Measurements from ENCODE around the gene LTBP4. TPM values are rescaled to one million over a fixed set of nuclear protein-coding genes. Genes with fewer than 3 reads are reported as not detected.
"Not testable (repeated sequence)": the region's sequence is repeated elsewhere in the genome, so short reads cannot be mapped to it uniquely, and the experiment has no call there.

Gene LTBP4
- total RNA-seq, 4 donors from 2014 or later = 851 to 1,504 (median 1,156) TPM

DNA sequence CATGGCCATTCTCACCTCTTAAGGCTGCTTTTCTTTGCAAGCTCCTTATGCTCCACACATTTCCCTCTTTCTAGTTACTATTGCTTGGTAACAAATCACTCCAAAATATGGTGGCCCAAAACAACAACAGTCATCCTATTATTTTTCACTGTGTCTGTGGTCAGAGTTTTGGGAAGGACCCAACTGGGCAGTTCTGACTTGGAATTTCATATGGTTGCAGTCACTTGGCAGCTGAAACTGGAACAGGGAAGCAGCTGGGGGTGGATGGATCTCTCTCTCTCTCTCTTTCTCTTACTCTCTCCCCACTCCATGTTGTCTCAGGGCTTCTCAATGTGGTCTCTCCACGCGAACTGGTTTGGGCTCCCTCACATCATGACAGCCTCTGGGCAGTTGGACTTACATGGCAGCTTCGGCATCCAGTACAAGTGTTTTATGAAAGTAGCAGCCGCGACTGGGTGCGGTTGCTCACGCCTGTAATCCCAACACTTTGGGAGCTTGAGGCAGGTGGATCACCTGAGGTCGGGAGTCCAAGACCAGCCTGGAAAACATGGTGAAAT is 49.7 kb downstream of the LTBP4 start:
- DNase-seq (ENCODE audit: low spot score in 2 of 2) = peak in 1 of 2 donors; percentile 70
- H3K27me3 ChIP-seq = no peaks in the 10 kb centered on the region
- H3K27ac ChIP-seq = peak overlapping the region in 3 of 4 donors; percentile 31 to 85 (median 47)
- H3K9me3 ChIP-seq = no peaks in the 10 kb centered on the region
- peaks cover 0 to 35% (median 15%) of the 10 kb centered on the region in 4 donors for H3K4me1 ChIP-seq
- TF ChIP-seq EP300 (IDR thresholded peaks at IDR 0.05) = peak in 1 of 2 donors; percentile 55
- TF ChIP-seq, protein P1, sequence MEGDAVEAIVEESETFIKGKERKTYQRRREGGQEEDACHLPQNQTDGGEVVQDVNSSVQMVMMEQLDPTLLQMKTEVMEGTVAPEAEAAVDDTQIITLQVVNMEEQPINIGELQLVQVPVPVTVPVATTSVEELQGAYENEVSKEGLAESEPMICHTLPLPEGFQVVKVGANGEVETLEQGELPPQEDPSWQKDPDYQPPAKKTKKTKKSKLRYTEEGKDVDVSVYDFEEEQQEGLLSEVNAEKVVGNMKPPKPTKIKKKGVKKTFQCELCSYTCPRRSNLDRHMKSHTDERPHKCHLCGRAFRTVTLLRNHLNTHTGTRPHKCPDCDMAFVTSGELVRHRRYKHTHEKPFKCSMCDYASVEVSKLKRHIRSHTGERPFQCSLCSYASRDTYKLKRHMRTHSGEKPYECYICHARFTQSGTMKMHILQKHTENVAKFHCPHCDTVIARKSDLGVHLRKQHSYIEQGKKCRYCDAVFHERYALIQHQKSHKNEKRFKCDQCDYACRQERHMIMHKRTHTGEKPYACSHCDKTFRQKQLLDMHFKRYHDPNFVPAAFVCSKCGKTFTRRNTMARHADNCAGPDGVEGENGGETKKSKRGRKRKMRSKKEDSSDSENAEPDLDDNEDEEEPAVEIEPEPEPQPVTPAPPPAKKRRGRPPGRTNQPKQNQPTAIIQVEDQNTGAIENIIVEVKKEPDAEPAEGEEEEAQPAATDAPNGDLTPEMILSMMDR (IDR thresholded peaks at IDR 0.05) = no peak
- WGBS, 2 donors = 88 to 95% methylated on average over 8 of the region's 8 CpGs
- H3K4me3 ChIP-seq = no peak overlapping the region
- H3K36me3 ChIP-seq = no peaks in the 10 kb centered on the region

GRCh38 chr19:40652303-40652702 is 51.1 kb downstream of the LTBP4 start:
- H3K4me3 ChIP-seq; H3K36me3 ChIP-seq; H3K27me3 ChIP-seq; DNase-seq (ENCODE audit: low spot score in 2 of 2); H3K9me3 ChIP-seq: not testable (repeated sequence)
- H3K4me1 ChIP-seq = peaks cover 0 to 25% (median 11%) of the 10 kb centered on the region in 4 donors
- WGBS, 2 donors = 85 to 87% methylated on average over 11 of the region's 11 CpGs
- H3K27ac ChIP-seq = peak overlapping the region in 1 of 4 donors; percentile 47

GRCh38 chr19:40655684-40656083 is 54.5 kb downstream of the LTBP4 start:
- H3K27me3 ChIP-seq; DNase-seq (ENCODE audit: low spot score in 2 of 2); H3K9me3 ChIP-seq; H3K36me3 ChIP-seq; H3K27ac ChIP-seq; H3K4me3 ChIP-seq: not testable (repeated sequence)
- 83% methylated on average over 7 of the region's 7 CpGs for WGBS, 2 donors
- peaks cover 0 to 25% (median 8%) of the 10 kb centered on the region in 4 donors for H3K4me1 ChIP-seq

DNA sequence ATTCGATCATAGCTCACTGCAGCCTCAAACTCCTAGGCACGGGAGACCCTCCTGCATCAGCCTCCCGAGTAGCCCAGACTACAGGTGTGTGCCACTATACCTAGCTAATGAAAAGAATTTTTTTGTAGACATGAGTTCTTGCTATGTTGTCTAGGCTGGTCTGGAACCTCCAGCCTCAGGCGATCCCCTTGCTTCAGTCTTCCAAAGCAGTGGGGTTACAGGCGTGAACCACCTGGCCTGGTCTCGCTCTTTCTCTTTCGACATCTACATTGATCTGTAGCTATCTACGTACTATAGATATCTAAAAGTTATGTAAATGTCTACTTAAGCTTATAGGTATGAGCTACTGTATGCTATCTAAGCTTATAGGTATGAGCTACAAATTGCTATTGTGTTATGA is 56.9 kb downstream of the LTBP4 start:
- no peaks in the 10 kb centered on the region for H3K36me3 ChIP-seq
- no peak overlapping the region for H3K27ac ChIP-seq
- no peaks in the 10 kb centered on the region for H3K27me3 ChIP-seq
- H3K4me3 ChIP-seq = no peak overlapping the region
- WGBS, 2 donors = 90 to 96% methylated on average over 8 of the region's 8 CpGs
- no peak for DNase-seq (ENCODE audit: low spot score in 2 of 2)
- peaks cover 0 to 16% (median 5%) of the 10 kb centered on the region in 4 donors for H3K4me1 ChIP-seq
- TF ChIP-seq, protein P1 (IDR thresholded peaks at IDR 0.05) = no peak
- no peak for TF ChIP-seq EP300 (IDR thresholded peaks at IDR 0.05)
- no peak for TF ChIP-seq POLR2A (IDR thresholded peaks at IDR 0.05)
- no peaks in the 10 kb centered on the region for H3K9me3 ChIP-seq

GRCh38 chr19:40659116-40659515 is 57.9 kb downstream of the LTBP4 start:
- no peaks in the 10 kb centered on the region for H3K9me3 ChIP-seq
- peaks cover 0 to 26% (median 13%) of the 10 kb centered on the region in 4 donors for H3K4me1 ChIP-seq
- TF ChIP-seq EP300 (IDR thresholded peaks at IDR 0.05) (no peak), POLR2A (IDR thresholded peaks at IDR 0.05) (no peak)
- TF ChIP-seq, protein P1 (IDR thresholded peaks at IDR 0.05) = no peak
- no peak overlapping the region for H3K4me3 ChIP-seq
- no peaks in the 10 kb centered on the region for H3K36me3 ChIP-seq
- WGBS, 2 donors = 80 to 83% methylated on average over 5 of the region's 5 CpGs
- no peak for DNase-seq (ENCODE audit: low spot score in 2 of 2)
- H3K27ac ChIP-seq = peak overlapping the region in 2 of 4 donors; percentile 42 to 59
- no peaks in the 10 kb centered on the region for H3K27me3 ChIP-seq

DNA sequence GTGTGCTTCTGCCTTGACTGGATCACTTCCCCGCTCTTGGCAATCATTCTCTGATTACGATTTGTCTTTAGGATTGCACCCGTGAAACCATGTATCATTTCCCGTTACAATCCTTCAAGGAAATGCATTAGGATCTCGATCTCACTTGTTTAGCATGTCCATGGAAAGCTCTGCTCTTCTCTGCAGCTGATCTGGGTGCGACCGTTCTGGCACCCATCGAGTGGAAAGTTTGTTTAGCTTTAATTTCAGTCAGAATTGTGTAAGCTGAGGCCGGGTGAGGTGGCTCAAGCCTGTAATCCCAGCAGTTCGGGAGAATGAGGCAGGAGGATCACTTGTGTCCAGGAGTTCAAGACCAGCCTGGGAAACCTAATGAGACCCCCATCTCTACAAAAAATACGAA is 58.4 kb downstream of the LTBP4 start:
- H3K4me3 ChIP-seq = no peak overlapping the region
- H3K27me3 ChIP-seq = no peaks in the 10 kb centered on the region
- H3K36me3 ChIP-seq = no peaks in the 10 kb centered on the region
- 65 to 74% methylated on average over 11 of the region's 11 CpGs for WGBS, 2 donors
- no peak for DNase-seq (ENCODE audit: low spot score in 2 of 2)
- TF ChIP-seq EP300 (IDR thresholded peaks at IDR 0.05) = peak in 1 of 2 donors; percentile 27
- no peak for TF ChIP-seq POLR2A (IDR thresholded peaks at IDR 0.05)
- TF ChIP-seq, protein P1 (IDR thresholded peaks at IDR 0.05) = no peak
- peaks cover 0 to 31% (median 15%) of the 10 kb centered on the region in 4 donors for H3K4me1 ChIP-seq
- no peaks in the 10 kb centered on the region for H3K9me3 ChIP-seq
- peak overlapping the region in 2 of 4 donors; percentile 50 to 59 for H3K27ac ChIP-seq

Measured in tibial nerve (tissue), 4 donors.